ENCODE results near the gene ELFN1. TPM values are rescaled to one million over a fixed set of nuclear protein-coding genes. Genes with fewer than 3 reads are reported as not detected.

ELFN1 gene
- total RNA-seq, 4 donors from 2014 or later = 0.51 to 6.7 (median 3.6) TPM

DNA sequence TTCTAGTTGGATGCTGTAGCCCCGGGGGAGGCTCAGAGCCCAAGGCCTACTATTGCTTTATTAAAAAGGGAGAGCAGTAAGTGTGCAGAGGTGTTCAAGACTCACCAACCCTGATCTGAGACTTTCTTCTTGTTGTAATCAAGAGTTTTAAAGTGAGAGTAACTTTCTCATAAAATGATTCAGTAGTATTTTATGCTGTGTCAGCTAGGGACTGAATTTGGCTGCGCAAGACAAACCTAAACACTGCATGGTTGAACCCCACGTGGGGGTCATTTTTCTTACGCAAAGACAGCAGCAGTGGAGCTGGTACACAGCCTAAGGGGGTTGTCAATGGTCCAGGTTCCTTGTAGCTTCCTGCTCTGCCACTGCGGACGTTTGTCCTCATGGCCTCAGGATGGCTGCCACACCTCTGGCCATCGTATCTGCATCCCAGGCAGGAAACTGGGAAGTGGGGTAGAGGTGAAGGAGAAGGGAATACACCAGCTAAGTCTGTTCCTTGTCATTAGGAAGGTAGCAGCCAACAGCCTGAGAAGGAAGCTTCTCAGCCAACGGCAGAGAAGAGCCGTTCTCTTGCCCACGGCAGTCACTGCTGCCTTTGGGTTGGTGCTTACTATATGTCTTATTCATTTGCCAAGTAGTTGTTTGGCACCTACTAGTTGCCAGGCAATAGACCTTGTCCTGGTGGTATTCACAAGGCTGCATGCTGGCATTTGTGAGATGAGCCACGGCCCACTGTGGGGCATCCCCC, 44.7 kb downstream of the ELFN1 start:
- no peak for TF ChIP-seq CTCF (IDR thresholded peaks at IDR 0.05)
- no peak for TF ChIP-seq POLR2A (IDR thresholded peaks at IDR 0.05)
- no peaks in the 10 kb centered on the region for H3K27me3 ChIP-seq
- H3K9me3 ChIP-seq = no peaks in the 10 kb centered on the region
- H3K4me1 ChIP-seq = no peaks in the 10 kb centered on the region
- H3K4me3 ChIP-seq = no peak overlapping the region
- intact Hi-C loops (cut with DNase I; ENCODE audit: low total_unique reads) = no loop called here
- H3K27ac ChIP-seq = no peak overlapping the region
- no peak for DNase-seq
- H3K36me3 ChIP-seq = no peaks in the 10 kb centered on the region

GRCh38 chr7:1715331-1715625, 45.2 kb downstream of the ELFN1 start:
- Histone ChIP-seq H3K4me1 (no peaks in the 10 kb centered on the region), H3K27ac (no peak overlapping the region), H3K4me3 (no peak overlapping the region), H3K36me3 (no peaks in the 10 kb centered on the region), H3K9me3 (no peaks in the 10 kb centered on the region), H3K27me3 (no peaks in the 10 kb centered on the region)
- intact Hi-C loops (cut with DNase I; ENCODE audit: low total_unique reads) = no loop called here
- no peak for TF ChIP-seq POLR2A (IDR thresholded peaks at IDR 0.05)
- TF ChIP-seq CTCF (IDR thresholded peaks at IDR 0.05) = no peak
- DNase-seq = no peak

DNA sequence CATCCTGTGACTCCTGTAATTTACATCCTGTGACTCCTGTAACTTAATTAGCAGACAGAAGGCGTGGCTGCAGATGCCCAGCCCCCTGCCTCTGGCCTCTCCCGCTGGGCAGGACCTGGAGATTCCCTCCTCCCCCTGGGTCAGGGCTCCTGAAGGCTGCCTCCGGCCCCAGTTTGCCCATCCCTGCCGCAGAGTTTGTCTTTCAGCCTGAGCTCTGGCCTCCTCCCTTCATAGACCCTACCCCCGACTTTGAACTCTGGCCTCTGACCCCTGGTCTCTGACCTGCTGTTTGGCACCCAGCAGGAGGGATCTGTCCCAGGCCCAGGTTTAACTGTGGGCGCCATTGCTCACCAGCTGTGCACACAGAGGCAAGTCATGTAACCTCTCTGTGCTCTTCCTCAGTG, 45.6 kb downstream of the ELFN1 start:
- no peak for TF ChIP-seq POLR2A (IDR thresholded peaks at IDR 0.05)
- TF ChIP-seq CTCF (IDR thresholded peaks at IDR 0.05) = no peak
- DNase-seq = no peak
- no peak overlapping the region for H3K27ac ChIP-seq
- H3K4me1 ChIP-seq = no peaks in the 10 kb centered on the region
- H3K9me3 ChIP-seq = no peaks in the 10 kb centered on the region
- no peak overlapping the region for H3K4me3 ChIP-seq
- intact Hi-C loops (cut with DNase I; ENCODE audit: low total_unique reads) = no loop called here
- no peaks in the 10 kb centered on the region for H3K27me3 ChIP-seq
- H3K36me3 ChIP-seq = no peaks in the 10 kb centered on the region

GRCh38 chr7:1716263-1717094, 46.4 kb downstream of the ELFN1 start:
- intact Hi-C loops (cut with DNase I; ENCODE audit: low total_unique reads) = no loop called here
- Histone ChIP-seq H3K36me3 (no peaks in the 10 kb centered on the region), H3K27ac (no peak overlapping the region), H3K9me3 (no peaks in the 10 kb centered on the region), H3K4me1 (no peaks in the 10 kb centered on the region), H3K27me3 (no peaks in the 10 kb centered on the region), H3K4me3 (no peak overlapping the region)
- no peak for TF ChIP-seq CTCF (IDR thresholded peaks at IDR 0.05)
- DNase-seq = no peak

DNA sequence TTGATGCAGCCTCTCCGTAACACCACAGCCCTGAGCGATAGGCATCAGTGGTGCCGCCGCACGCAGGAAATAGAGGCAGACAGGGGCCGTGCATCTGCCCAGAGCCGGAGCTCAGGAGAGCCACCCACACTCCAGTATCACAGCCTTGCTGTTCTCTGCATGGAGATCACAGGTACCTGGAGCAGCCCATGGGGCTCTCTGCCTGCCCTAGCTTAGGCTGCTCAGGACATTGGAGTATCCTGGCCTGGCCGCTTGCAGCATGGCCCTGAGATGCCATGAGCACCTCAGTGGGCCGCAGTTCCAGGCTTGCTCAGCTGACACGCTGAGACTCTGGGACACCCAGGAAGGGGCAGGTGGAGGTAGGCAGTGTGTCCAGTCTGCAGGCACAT, 47.0 kb downstream of the ELFN1 start:
- no peaks in the 10 kb centered on the region for H3K27me3 ChIP-seq
- intact Hi-C loops (cut with DNase I; ENCODE audit: low total_unique reads) = no loop called here
- no peak overlapping the region for H3K4me3 ChIP-seq
- no peaks in the 10 kb centered on the region for H3K36me3 ChIP-seq
- H3K9me3 ChIP-seq = no peaks in the 10 kb centered on the region
- H3K4me1 ChIP-seq = no peaks in the 10 kb centered on the region
- no peak for DNase-seq
- TF ChIP-seq POLR2A (IDR thresholded peaks at IDR 0.05) (no peak), CTCF (IDR thresholded peaks at IDR 0.05) (no peak)
- H3K27ac ChIP-seq = no peak overlapping the region

Data from uterus (tissue), 4 donors.